SJSA1 (cell line): ENCODE results near the gene OSBPL10. TPM values are rescaled to one million over a fixed set of nuclear protein-coding genes. Genes with fewer than 3 reads are reported as not detected.

Experiments used
- DNase-seq, 2 experiments: peaks; one replicate each; pipeline ENCODE4 v3.0.0-alpha.2; 2015 to 2020; ENCODE audit warnings: low spot score in 2 of 2, low read depth in 1 of 2
- H3K27ac ChIP-seq: fragments of 250-450 bp; sonication (Bioruptor Pico); 2 replicates; pipeline ENCODE4 v1.5.1; 2020; ENCODE audit warnings: mild to moderate bottlenecking, moderate library complexity
- H3K27me3 ChIP-seq: fragments of 250-450 bp; sonication (Bioruptor Pico); replicated peaks from 2 replicates; pipeline ENCODE4 v1.5.1; 2020; ENCODE audit warnings: mild to moderate bottlenecking, moderate library complexity
- H3K36me3 ChIP-seq: fragments of 250-450 bp; sonication (Bioruptor Pico); 2 replicates; pipeline ENCODE4 v1.5.1; 2020; ENCODE audit warnings: mild to moderate bottlenecking
- H3K4me1 ChIP-seq: fragments of 250-450 bp; sonication (Bioruptor Pico); replicated peaks from 2 replicates; pipeline ENCODE4 v1.6.1; 2021; ENCODE audit warnings: mild to moderate bottlenecking
- H3K4me3 ChIP-seq: fragments of 250-450 bp; sonication (Bioruptor Pico); 2 replicates; pipeline ENCODE4 v1.5.1; 2020; ENCODE audit warnings: mild to moderate bottlenecking
- H3K9me3 ChIP-seq: fragments of 250-450 bp; sonication (Bioruptor Pico); replicated peaks from 2 replicates; pipeline ENCODE4 v1.5.1; 2020; ENCODE audit warnings: mild to moderate bottlenecking
- total RNA-seq: library from RNA; depleted of rRNA; stranded (reverse); fragments of >200 nt; shearing (Covaris generic); gene quantifications from 2 replicates; pipeline ENCODE4 v1.2.3, GENCODE V29; 2014

The OSBPL10 gene
- total RNA-seq, 1 experiment from 2014 or later = 6.9 TPM

- H3K4me1 ChIP-seq = no peaks in the 10 kb centered on the region
- H3K9me3 ChIP-seq = no peaks in the 10 kb centered on the region
- no peak overlapping the region for H3K4me3 ChIP-seq
- no peaks in the 10 kb centered on the region for H3K27me3 ChIP-seq
- no peak for DNase-seq
- H3K36me3 ChIP-seq = no peaks in the 10 kb centered on the region
- no peak overlapping the region for H3K27ac ChIP-seq
Observed at GRCh38 chr3:31659246-31659645, 321.8 kb downstream of the OSBPL10 start.

DNA sequence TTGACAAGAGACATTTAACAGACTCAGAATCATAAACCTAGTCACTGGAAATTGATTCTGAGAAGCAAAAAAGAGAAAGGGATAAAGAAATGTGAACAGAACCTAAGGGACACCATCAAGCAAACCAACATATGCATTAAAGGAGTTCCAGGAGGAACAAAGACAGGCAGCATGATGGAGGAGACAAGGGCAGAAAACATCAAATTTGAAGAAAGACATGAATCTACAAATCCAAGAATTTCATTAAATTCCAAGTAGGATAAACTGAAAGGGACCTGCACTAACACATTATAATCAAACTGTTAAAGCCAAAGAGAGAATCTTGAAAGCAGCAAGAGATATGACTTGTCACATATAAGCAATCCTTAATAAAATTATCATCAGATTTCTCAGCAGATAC is 326.1 kb downstream of the OSBPL10 start:
- H3K36me3 ChIP-seq = no peaks in the 10 kb centered on the region; the same call in 1 of the 2 replicates
- H3K4me3 ChIP-seq = no peak overlapping the region
- no peak for DNase-seq
- no peak overlapping the region for H3K27ac ChIP-seq
- H3K9me3 ChIP-seq = 0 out of 2 replicates have a peak, but pooled peaks cover 5% of the 10 kb centered on the region
- no peaks in the 10 kb centered on the region for H3K4me1 ChIP-seq
- H3K27me3 ChIP-seq = no peaks in the 10 kb centered on the region

DNA sequence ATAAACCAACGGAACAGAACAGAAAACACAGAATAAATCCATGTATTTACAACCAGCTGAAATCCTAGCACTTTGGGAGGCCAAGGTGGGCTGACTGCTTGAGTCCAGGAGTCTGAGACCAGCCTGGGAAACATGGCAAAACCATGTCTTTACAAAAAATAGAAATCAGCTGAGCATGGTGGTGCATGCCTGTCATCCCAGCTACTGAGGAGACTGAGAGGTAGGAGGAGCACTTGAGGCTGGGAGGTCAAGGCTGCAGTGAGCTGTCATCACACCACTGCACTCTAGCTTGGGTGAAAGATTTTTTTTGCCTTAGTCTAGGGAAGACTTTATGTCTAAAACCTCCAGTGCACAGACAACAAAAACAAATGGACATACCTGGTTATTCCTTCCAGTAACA is 327.6 kb downstream of the OSBPL10 start:
- no peak for DNase-seq
- H3K36me3 ChIP-seq = no peaks in the 10 kb centered on the region; the same call in 1 of the 2 replicates
- H3K27ac ChIP-seq = no peak overlapping the region
- no peaks in the 10 kb centered on the region for H3K4me1 ChIP-seq
- peaks cover 10% of the 10 kb centered on the region; the same call in 1 of the 2 replicates for H3K9me3 ChIP-seq
- no peak overlapping the region for H3K4me3 ChIP-seq
- no peaks in the 10 kb centered on the region for H3K27me3 ChIP-seq

- no peaks in the 10 kb centered on the region for H3K4me1 ChIP-seq
- DNase-seq = no peak
- no peaks in the 10 kb centered on the region for H3K27me3 ChIP-seq
- peaks cover 13% of the 10 kb centered on the region; the same call in 1 of the 2 replicates for H3K9me3 ChIP-seq
- no peak overlapping the region for H3K4me3 ChIP-seq
- no peak overlapping the region for H3K27ac ChIP-seq
- no peaks in the 10 kb centered on the region; the same call in 1 of the 2 replicates for H3K36me3 ChIP-seq
Observed at GRCh38 chr3:31652296-31652695, 328.8 kb downstream of the OSBPL10 start.

DNA sequence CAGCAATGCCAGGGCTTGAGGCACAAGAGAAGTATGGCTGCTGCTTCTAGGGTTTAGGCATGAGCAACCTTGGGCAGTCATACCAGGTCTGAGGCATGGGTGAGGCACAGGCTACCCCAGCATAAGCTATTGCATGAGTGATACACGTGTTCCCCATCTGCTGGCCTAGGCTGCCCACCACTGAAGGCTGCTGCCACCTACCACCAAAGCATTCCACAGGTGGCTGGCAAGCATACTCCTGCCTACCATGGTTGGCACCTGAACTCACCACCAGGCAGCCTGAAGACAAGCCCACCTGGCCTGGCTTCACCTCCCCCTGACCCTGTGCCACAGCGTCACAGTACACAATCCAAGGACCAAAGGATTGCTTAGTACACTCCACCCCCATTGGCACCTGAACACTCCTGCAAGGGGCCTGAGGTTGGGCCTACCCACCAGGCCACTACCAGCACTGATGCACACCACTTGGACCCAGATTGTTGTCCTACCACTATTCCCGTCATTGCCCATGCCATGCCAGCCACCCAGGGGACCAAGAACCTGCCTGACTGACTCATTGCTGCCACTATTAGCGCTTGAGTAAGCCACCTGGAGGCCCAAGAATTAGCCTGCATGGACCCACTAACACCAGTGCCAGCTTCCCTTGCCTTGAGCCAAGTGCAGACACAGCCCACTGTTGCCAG is 332.6 kb downstream of the OSBPL10 start:
- no peaks in the 10 kb centered on the region for H3K27me3 ChIP-seq
- H3K4me1 ChIP-seq = no peaks in the 10 kb centered on the region
- H3K36me3 ChIP-seq = no peaks in the 10 kb centered on the region; the same call in 1 of the 2 replicates
- DNase-seq = no peak
- peaks cover 10% of the 10 kb centered on the region; the same call in 1 of the 2 replicates for H3K9me3 ChIP-seq
- H3K27ac ChIP-seq = no peak overlapping the region
- no peak overlapping the region for H3K4me3 ChIP-seq

DNA sequence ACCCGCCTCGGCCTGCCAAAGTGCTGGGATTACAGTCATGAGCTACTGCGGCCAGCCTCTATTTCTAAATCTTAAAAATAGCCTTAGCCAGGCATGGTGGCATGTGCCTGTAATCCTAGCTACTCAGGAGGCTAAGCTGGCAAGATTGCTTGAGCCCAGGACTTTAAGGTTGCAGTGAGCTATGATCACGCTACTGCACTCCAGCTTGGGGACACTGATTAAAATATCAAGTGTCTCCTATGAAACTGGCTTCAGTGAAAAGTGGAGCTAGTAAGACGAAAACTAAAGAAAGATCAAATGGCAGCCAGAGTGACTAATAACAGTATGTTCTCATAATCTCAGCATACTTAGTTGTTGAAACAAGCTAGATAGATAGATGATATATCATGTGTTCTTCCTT is 335.8 kb downstream of the OSBPL10 start:
- no peaks in the 10 kb centered on the region for H3K4me1 ChIP-seq
- no peaks in the 10 kb centered on the region; the same call in 1 of the 2 replicates for H3K36me3 ChIP-seq
- H3K9me3 ChIP-seq = peaks cover 10% of the 10 kb centered on the region; the same call in 1 of the 2 replicates
- no peak overlapping the region for H3K4me3 ChIP-seq
- no peak overlapping the region for H3K27ac ChIP-seq
- DNase-seq = no peak
- no peaks in the 10 kb centered on the region for H3K27me3 ChIP-seq

GRCh38 chr3:31639828-31640227 is 341.2 kb downstream of the OSBPL10 start:
- Histone ChIP-seq H3K27me3 (no peaks in the 10 kb centered on the region), H3K27ac (no peak overlapping the region), H3K4me3 (no peak overlapping the region), H3K9me3 (no peaks in the 10 kb centered on the region), H3K4me1 (no peaks in the 10 kb centered on the region), H3K36me3 (peaks cover 15% of the 10 kb centered on the region)
- DNase-seq = no peak

GRCh38 chr3:31636694-31637442 is 344.2 kb downstream of the OSBPL10 start:
- H3K9me3 ChIP-seq = no peaks in the 10 kb centered on the region
- H3K4me3 ChIP-seq = no peak overlapping the region
- peaks cover 23% of the 10 kb centered on the region for H3K36me3 ChIP-seq
- no peak for DNase-seq
- H3K27me3 ChIP-seq = no peaks in the 10 kb centered on the region
- H3K4me1 ChIP-seq = no peaks in the 10 kb centered on the region
- H3K27ac ChIP-seq = no peak overlapping the region

- Histone ChIP-seq H3K4me3 (no peak overlapping the region), H3K27me3 (no peaks in the 10 kb centered on the region), H3K9me3 (no peaks in the 10 kb centered on the region), H3K4me1 (no peaks in the 10 kb centered on the region), H3K36me3 (peaks cover 23% of the 10 kb centered on the region), H3K27ac (no peak overlapping the region)
- no peak for DNase-seq
Observed at GRCh38 chr3:31636049-31636448, 345.0 kb downstream of the OSBPL10 start.

DNA sequence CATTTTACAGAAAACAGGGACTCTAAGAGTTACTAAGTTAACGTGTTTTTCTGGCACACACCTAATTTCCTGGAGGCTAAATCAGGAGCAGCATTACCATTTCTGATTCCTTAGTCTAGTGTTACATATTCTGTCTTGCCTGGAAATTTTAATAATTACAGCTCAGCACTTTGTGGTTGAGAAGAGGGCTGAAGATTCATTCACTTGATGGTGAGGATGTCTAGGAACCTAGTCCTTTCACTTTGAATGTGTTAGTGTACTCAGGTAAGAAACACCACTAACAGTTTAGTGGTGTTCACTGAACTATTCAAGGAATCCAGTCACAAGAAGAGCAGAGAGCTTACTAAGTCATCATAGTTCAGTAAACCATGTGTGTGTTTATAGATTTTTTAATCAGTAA is 345.5 kb downstream of the OSBPL10 start:
- no peak overlapping the region for H3K27ac ChIP-seq

DNA sequence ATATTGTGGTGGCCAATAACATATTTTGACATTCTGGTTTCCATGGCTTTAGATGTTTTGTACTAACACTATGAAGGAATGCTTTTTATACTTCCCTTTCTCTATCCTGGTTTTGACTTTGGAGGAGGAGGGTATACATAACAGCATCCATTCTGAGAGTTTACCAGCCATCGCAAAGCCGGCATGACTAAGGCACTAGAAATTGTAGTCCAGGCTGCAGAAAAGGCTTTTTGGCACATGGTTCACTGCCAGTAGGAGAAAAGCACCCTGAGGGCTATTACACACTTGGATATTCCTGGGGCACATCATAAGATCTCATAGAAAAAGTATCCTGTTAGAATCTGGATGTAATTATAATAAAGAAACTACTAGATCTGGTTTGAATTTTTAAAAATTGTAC is 346.6 kb downstream of the OSBPL10 start:
- DNase-seq = no peak
- Histone ChIP-seq H3K4me1 (no peaks in the 10 kb centered on the region), H3K27ac (no peak overlapping the region), H3K4me3 (no peak overlapping the region), H3K36me3 (peaks cover 28% of the 10 kb centered on the region), H3K9me3 (no peaks in the 10 kb centered on the region), H3K27me3 (no peaks in the 10 kb centered on the region)

More for the DNA sequence above, 345.5 kb downstream of the OSBPL10 start:
- DNase-seq = no peak
- Histone ChIP-seq H3K4me3 (no peak overlapping the region), H3K9me3 (no peaks in the 10 kb centered on the region), H3K36me3 (peaks cover 23% of the 10 kb centered on the region), H3K4me1 (no peaks in the 10 kb centered on the region), H3K27me3 (no peaks in the 10 kb centered on the region)

GRCh38 chr3:31629054-31629453 is 352.0 kb downstream of the OSBPL10 start:
- no peaks in the 10 kb centered on the region for H3K9me3 ChIP-seq
- no peak for DNase-seq
- no peaks in the 10 kb centered on the region for H3K4me1 ChIP-seq
- peaks cover 26% of the 10 kb centered on the region for H3K36me3 ChIP-seq
- H3K4me3 ChIP-seq = no peak overlapping the region
- no peak overlapping the region for H3K27ac ChIP-seq
- no peaks in the 10 kb centered on the region for H3K27me3 ChIP-seq

- Histone ChIP-seq H3K36me3 (peaks cover 36% of the 10 kb centered on the region), H3K4me1 (no peaks in the 10 kb centered on the region), H3K27me3 (no peaks in the 10 kb centered on the region), H3K4me3 (no peak overlapping the region), H3K9me3 (no peaks in the 10 kb centered on the region), H3K27ac (no peak overlapping the region)
- no peak for DNase-seq
Observed at GRCh38 chr3:31625358-31625757, 355.7 kb downstream of the OSBPL10 start.

DNA sequence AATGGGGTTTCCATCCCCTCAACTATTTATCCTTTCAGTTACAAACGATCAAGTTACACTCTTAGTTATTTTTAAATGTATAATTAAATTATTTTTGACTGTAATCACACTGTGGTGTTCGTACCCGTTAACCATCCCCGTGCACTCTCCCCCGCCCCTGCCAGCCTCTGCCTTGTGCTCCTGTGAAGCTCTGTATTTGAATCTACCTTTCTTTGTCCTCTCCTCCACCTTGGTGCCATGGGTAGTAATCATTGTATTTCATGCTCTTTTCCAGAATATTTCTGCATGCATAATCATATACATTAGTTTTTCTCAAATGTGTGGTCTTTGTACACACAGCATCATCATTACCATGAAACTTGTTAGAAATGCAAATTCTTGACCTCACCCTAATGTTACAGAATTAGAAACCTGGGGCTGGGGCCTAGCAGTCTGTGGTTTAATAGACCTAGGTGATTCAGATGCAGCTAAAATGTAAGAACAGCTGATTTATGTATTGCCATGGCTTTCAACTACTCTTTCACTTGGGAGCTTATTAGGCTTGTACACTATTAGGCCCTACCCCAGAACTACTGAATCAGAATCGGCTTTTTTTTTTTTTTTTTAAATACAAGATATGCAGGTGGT is 356.9 kb downstream of the OSBPL10 start:
- H3K4me3 ChIP-seq = no peak overlapping the region

More for the DNA sequence above, 356.9 kb downstream of the OSBPL10 start:
- no peak for DNase-seq
- Histone ChIP-seq H3K27ac (no peak overlapping the region), H3K36me3 (peaks cover 38% of the 10 kb centered on the region), H3K27me3 (no peaks in the 10 kb centered on the region), H3K4me1 (no peaks in the 10 kb centered on the region), H3K9me3 (no peaks in the 10 kb centered on the region)
